Progenitor cell of endocrine pancreas (in vitro differentiated cells): ENCODE results near the gene FCHSD2. TPM values are rescaled to one million over a fixed set of nuclear protein-coding genes. Genes with fewer than 3 reads are reported as not detected.
"Not testable (repeated sequence)": the region's sequence is repeated elsewhere in the genome, so short reads cannot be mapped to it uniquely, and the experiment has no call there.

Source experiments
- DNase-seq: peaks from one replicate; pipeline ENCODE4 v3.0.0; 2021; ENCODE audit warnings: low spot score; ENCODE audit not compliant: unreplicated experiment
- H3K27ac Mint-ChIP-seq: 2 replicates; pipeline ENCODE4 v1.8.0; 2021; ENCODE audit warnings: mild to moderate bottlenecking, moderate library complexity, mixed read lengths
- H3K27me3 Mint-ChIP-seq: 2 replicates; pipeline ENCODE4 v1.8.0; 2021; ENCODE audit warnings: mixed read lengths
- H3K36me3 Mint-ChIP-seq: 2 replicates; pipeline ENCODE4 v1.8.0; 2022; ENCODE audit warnings: mixed read lengths; ENCODE audit not compliant: insufficient read depth
- H3K4me1 Mint-ChIP-seq: 2 replicates; pipeline ENCODE4 v1.8.0; 2021; ENCODE audit warnings: low read depth, mixed read lengths
- H3K4me3 Mint-ChIP-seq: 2 replicates; pipeline ENCODE4 v1.8.0; 2021; ENCODE audit warnings: low read depth, mild to moderate bottlenecking, moderate library complexity, mixed read lengths
- H3K9me3 Mint-ChIP-seq: 2 replicates; pipeline ENCODE4 v1.8.0; 2021; ENCODE audit warnings: low read depth, mixed read lengths
- total RNA-seq: library from RNA; stranded (reverse); gene quantifications from 2 replicates; pipeline ENCODE4 v1.2.1, GENCODE V29; 2021
- TF ChIP-seq, protein P1 (sequence below): fragments of 200-600 bp; sonication (generic); IDR thresholded peaks from one replicate; pipeline ENCODE4 v1.5.0; 2021; ENCODE audit warnings: antibody characterized with exemption, mild to moderate bottlenecking; ENCODE audit not compliant: unreplicated experiment

The FCHSD2 gene
- total RNA-seq, 1 donor from 2014 or later: 35.4 TPM

DNA sequence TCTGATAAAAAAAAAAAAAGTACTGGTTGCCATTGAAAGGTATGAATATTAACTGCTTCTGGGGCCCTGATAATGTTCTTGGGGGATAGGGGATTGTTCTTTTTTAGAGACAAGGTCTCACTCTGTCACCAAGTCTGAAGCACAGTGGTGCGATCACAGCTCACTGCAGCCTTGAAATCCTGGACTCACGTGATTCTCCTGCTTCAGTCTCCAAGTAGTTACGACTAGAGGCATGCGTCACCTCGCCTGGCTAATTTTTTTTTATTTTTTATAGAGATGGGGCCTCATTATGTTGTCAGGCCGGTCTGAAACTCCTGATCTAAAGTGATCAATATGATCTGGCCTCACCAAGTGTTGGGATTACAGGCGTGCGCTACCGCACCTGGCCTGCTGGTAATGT lies 63.5 kb downstream of the FCHSD2 start:
- DNase-seq: no peak
- Mint-ChIP-seq H3K4me3 (no peak overlapping the region), H3K4me1 (no peaks in the 10 kb centered on the region), H3K36me3 (peaks cover 22% of the 10 kb centered on the region), H3K27me3 (no peaks in the 10 kb centered on the region), H3K9me3 (peaks cover 16% of the 10 kb centered on the region), H3K27ac (no peak overlapping the region)
- TF ChIP-seq, protein P1, sequence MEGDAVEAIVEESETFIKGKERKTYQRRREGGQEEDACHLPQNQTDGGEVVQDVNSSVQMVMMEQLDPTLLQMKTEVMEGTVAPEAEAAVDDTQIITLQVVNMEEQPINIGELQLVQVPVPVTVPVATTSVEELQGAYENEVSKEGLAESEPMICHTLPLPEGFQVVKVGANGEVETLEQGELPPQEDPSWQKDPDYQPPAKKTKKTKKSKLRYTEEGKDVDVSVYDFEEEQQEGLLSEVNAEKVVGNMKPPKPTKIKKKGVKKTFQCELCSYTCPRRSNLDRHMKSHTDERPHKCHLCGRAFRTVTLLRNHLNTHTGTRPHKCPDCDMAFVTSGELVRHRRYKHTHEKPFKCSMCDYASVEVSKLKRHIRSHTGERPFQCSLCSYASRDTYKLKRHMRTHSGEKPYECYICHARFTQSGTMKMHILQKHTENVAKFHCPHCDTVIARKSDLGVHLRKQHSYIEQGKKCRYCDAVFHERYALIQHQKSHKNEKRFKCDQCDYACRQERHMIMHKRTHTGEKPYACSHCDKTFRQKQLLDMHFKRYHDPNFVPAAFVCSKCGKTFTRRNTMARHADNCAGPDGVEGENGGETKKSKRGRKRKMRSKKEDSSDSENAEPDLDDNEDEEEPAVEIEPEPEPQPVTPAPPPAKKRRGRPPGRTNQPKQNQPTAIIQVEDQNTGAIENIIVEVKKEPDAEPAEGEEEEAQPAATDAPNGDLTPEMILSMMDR: no peak

GRCh38 chr11:73077454-73077853 lies 64.7 kb downstream of the FCHSD2 start:
- Mint-ChIP-seq H3K36me3 (peaks cover 22% of the 10 kb centered on the region), H3K9me3 (peaks cover 16% of the 10 kb centered on the region), H3K4me1 (peaks cover 10% of the 10 kb centered on the region), H3K4me3 (no peak overlapping the region), H3K27me3 (no peaks in the 10 kb centered on the region), H3K27ac (no peak overlapping the region)
- no peak for DNase-seq
- TF ChIP-seq, protein P1: no peak

DNA sequence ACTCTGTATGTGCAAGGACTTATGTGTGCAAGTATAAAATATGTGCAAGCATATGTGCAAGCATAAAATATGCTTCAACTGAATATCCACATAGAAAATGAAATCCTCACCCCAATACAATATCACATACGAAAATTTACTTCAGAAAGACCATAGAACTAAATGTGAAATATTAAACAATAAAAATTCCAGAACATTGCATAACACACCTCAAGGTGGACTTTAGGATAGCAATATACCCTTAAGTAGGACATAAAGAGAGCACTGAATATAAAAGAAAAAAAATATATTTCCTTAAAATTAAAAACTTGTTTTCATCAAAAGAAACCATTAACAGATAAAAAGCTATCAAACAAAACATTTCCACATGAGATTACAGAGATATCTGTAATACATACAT lies 67.8 kb downstream of the FCHSD2 start:
- no peak overlapping the region for H3K27ac Mint-ChIP-seq
- H3K4me1 Mint-ChIP-seq: peaks cover 11% of the 10 kb centered on the region
- TF ChIP-seq, protein P1: no peak
- H3K9me3 Mint-ChIP-seq: peaks cover 16% of the 10 kb centered on the region
- H3K27me3 Mint-ChIP-seq: no peaks in the 10 kb centered on the region
- DNase-seq: no peak
- no peak overlapping the region for H3K4me3 Mint-ChIP-seq
- H3K36me3 Mint-ChIP-seq: peaks cover 20% of the 10 kb centered on the region

DNA sequence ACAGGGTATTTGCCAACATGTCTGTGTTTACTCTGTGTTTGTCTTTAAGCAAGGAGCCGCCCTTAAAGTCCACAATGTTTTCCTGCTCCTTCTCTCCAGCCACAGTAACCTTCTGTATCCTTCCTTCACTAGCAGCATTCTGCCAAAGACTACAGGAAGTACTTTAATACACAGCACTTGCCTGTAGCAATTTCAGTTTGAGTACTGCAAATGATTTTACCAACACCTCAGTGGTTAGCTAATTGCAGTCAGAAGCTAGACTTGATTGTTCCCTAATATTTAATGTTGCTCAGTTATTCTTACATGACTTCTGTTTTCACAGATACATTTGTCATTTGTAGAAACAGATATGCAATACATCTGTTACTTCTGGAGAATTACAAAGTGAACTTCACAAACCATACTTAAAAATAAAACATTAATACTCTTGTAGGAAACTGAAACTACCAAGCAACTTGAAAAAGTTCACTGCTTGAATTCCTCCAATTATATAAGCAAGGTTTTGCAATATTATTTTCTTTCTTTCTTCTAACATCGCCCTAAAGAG lies 69.1 kb downstream of the FCHSD2 start:
- peaks cover 13% of the 10 kb centered on the region for H3K36me3 Mint-ChIP-seq

GRCh38 chr11:73070653-73071052 lies 71.5 kb downstream of the FCHSD2 start:
- H3K36me3 Mint-ChIP-seq: peaks cover 2% of the 10 kb centered on the region
- H3K27ac Mint-ChIP-seq: no peak overlapping the region
- DNase-seq: no peak
- H3K4me1 Mint-ChIP-seq: peaks cover 11% of the 10 kb centered on the region
- H3K27me3 Mint-ChIP-seq: no peaks in the 10 kb centered on the region
- TF ChIP-seq, protein P1: no peak
- no peak overlapping the region for H3K4me3 Mint-ChIP-seq
- H3K9me3 Mint-ChIP-seq: peaks cover 7% of the 10 kb centered on the region

More for the DNA sequence above, 69.1 kb downstream of the FCHSD2 start:
- Mint-ChIP-seq H3K27me3 (no peaks in the 10 kb centered on the region), H3K4me1 (peaks cover 11% of the 10 kb centered on the region), H3K4me3 (no peak overlapping the region), H3K9me3 (peaks cover 12% of the 10 kb centered on the region), H3K27ac (peak overlapping the region; percentile 52)
- DNase-seq: no peak
- TF ChIP-seq, protein P1: no peak

DNA sequence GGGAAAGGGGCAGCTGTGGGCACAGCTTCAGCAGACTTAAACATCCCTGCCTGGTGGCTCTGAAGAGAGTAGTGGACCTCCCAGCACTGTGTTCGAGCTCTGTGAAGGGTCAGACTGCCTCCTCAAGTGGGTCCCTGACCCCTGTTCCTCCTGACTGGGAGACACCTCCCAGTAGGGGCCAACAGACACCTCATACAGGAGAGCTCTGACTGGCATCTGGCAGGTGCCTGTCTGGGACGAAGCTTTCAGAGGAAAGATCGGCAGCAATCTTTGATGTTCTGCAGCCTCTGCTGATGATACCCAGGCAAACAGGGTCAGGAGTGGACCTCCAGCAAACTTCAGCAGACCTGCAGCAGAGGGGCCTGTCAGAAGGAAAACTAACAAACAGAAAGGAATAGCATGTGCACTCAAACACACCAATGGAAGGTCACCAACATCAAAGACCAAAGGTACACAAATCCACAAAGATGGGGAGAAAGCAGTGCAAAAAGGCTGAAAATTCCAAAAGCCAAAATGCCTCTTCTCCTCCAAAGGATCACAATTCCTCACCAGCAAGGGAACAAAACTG lies 80.2 kb downstream of the FCHSD2 start:
- H3K27ac Mint-ChIP-seq, H3K27me3 Mint-ChIP-seq, H3K4me3 Mint-ChIP-seq, DNase-seq, H3K36me3 Mint-ChIP-seq: not testable (repeated sequence)
- Mint-ChIP-seq H3K9me3 (peaks cover 14% of the 10 kb centered on the region), H3K4me1 (peaks cover 23% of the 10 kb centered on the region)

- not testable (repeated sequence) for H3K27ac Mint-ChIP-seq, H3K27me3 Mint-ChIP-seq, DNase-seq, H3K4me3 Mint-ChIP-seq, H3K36me3 Mint-ChIP-seq
- Mint-ChIP-seq H3K4me1 (peaks cover 23% of the 10 kb centered on the region), H3K9me3 (peaks cover 11% of the 10 kb centered on the region)
Observed at GRCh38 chr11:73061434-73061833, 80.7 kb downstream of the FCHSD2 start.
